GM10847 (cell line): Measurements from ENCODE around the gene CEACAM20.

Source experiments
- POLR2A ChIP-seq: IDR thresholded peaks from 2 replicates; pipeline ENCODE4 v1.6.1; 2011; ENCODE audit not compliant: insufficient read length; ENCODE audit errors: extremely low read depth

Gene CEACAM20

DNA sequence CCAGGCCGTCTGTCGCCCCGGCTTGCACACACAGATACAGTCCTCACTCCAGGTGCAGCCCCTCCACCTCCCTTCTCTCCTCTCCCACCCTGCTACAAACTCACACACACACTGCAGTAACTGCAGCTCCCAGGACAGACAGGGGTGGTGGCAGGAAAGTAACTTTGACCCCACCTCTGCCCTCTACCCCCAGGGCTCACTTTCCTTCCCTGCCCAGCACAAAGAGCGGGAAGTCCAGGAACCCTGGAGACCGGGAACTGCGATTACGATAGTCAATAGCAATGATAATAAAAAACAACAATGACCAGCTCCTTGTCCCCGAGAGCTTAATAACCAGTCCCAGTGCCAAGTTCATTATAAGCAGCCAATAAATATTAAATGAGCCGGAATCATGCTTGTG is at the start of gene CEACAM20:
CEACAM20 (minus strand) TSS at position 140 of the 400 bp plus-strand sequence. CDS start 166 bp downstream, outside the sequence.
- no peak for TF ChIP-seq POLR2A

DNA sequence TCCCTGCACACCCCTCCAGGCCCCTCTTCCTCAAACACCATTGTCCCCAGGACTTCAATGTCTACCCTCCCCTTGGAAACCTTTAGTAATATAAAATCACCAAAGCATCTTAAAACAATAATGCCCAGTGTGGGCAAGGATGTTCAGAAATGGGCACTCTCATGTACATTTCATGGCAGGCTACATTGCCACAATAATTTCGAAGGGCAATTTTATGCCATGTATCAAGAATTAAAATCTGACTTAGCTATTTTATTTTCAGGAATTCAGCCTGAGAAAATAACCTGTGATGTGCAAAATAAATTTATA is 48.0 kb upstream of the CEACAM20 start:
- no peak for TF ChIP-seq POLR2A

DNA sequence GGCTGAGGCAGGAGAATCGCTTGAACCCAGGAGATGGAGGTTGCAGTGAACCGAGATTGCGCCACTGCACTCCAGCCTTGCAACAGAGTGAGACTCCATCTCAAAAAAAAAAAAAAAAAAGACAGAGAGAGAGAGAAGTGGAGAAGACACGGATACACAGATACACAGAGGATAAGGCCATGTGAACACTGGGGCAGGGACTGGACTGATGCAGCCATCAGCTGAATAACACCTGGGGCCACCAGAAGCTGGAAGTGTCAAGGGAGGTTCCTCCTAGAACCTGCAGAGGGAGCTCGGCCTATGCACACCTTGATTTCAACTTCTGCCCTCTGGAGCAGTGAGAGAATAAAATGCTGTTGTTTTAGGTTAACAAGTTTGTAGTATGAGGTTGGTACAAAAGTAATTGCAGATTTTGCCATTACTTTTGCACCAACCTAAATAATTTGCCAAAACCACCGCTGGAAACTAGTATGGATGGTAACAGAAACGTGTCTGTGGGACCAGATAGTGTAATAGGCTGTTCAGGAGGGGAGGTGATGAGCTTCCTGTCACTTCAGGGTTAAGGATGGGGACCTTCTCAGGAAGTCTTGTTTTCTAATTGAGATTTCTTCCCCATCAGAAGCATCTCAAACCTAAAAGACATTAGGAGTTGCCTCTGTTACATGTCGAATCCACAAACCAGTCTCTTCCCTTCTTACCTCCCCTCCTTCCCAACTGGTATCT is 47.5 kb upstream of the CEACAM20 start:
- TF ChIP-seq POLR2A: no peak

DNA sequence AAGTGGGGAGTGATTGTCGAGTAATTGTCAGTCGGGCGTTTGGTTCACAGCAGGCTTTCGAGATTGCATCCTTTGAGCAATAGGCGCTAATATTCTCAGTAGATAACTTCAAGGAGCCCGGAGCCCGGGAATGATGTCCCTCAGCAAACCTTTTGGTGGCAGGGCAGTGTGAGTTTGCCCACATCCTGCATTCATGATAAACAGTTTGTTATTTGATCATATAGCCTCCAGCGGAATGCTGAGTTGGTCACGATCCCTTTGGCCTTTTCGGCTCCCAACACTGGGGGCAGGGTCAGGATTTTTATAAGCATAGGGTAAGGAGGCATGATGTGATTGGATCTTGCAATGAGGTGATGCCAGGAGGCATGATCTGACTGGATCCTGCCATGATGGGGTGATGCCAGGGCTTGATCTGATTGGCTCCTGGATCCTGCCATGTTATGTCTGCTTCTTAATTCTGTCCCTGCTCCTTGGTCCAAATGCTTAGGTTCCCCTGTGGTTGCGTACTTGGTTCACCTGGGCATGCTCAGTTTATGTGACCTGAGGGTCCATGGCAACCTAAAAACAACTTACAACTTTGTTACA is 45.7 kb upstream of the CEACAM20 start:
- no peak for TF ChIP-seq POLR2A

DNA sequence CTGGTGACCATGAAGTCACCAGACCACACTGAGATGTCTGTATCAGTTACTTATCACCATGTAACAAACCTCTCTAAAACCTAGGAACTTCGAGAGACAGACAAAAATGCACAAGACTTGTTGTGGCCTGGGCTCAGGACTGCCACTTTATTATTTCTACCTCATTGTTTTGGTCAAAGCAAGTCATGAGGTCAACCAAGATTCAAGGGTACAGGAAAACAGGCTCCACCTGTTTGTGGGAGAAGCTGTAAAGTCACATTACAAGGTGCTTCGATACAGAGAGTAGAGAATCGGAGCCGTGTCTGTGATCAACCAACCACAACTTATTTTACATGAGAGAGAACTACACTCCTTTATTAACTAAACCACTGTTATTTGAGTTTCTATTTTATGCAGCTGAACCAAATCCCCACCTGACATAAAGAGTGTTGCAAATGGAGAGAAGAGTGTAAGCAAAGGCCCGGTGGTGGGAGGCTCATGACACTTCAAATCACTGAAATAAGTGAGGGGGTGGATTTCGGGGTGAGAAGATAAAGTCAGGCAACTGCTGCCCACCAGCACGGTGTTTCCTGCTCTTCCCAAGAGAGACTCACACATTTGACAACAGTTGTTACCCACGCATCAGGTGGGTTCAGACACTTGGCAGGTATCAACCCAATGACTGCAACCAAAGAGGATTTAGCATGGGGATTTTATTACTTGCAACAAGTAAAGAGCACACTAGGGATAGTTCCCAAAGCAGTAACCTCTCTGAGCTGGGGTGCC is 44.9 kb upstream of the CEACAM20 start:
- no peak for TF ChIP-seq POLR2A

DNA sequence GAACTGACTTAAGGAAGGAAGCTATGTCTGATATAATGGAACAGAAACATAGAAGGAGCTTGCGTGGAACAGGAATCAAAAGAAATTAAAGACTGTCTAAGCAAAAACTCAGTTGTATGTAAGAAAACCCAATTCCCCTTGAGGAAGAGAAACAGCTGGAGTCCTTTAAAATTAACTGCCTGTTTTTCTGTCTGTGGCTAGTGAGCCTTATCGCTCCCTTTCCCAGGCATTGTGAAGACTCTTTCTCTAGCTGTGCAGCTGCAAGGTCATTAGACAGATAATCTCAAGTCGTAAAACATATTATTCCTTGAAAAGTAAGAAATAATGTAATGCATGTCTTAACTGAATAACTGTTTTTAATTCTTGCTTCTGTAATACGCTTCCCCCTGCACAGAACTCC is 44.2 kb upstream of the CEACAM20 start:
- no peak for TF ChIP-seq POLR2A

DNA sequence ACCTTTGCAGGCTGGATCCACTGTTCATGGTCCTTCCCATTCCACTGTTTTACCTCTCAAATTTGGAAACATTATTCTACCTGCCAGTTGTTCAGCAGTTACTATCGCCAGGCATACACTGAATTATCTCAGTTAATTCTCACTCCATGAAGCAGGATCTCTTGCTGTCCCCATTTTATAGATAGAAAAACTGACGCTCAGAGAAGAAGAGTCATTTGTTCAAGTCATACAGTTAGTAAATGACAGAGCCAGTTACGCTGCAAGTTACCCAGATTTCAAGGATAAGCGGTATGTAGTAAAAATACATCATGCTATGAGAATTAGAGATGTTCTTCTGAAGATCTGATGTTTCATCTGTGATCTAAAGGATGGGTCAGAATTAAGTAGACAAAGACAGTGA is 43.7 kb upstream of the CEACAM20 start:
- no peak for TF ChIP-seq POLR2A

DNA sequence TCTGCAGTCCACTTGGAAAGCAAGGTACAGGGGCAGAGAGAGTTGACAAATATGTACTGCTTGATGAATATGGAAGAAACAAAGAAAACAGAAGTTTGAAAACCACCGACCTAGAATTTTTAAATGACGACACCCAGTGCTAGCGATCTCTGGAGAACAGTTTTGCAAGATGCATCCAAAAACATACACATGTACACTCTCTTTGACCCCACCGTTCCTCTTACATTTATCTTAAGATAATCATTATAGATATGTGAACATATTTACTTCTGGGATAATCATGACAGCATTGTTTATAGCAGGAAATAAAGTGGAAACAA is 43.1 kb upstream of the CEACAM20 start:
- no peak for TF ChIP-seq POLR2A

DNA sequence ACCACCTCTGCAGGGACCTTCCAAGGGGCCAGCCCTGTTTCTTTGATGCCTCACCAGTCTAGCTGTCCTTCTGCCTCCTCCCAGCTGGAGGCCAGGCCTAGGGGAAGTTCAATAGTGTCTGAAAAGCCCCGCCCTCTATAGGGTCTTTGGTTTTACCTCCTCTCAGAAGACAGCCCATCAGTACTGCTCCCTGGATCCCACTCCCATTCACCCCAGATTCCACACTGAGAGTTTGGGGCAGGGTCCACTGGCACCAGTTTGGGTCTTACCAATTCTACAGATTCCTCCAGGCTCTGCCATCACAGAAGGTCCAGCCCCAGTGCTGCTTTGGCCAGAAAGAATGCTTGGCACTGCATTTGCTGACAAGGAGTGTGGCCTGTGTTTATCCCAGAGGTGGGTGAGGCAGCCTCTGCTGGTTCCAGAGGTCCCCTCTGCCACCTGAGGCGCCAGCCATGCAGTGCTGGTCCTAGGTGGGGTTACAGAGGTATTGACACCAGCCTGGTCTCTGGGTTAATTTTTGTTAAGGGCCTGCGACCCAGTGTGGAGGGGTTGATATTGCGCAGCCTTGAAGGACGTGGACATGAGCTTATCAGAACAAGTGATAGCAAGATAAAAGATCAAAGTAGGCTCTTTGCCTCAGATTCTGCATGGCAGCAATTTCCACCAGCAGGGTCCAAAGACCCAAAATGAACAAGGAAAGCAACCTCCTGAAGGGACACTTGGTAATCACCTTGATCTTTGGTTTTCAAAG is 42.5 kb upstream of the CEACAM20 start:
- no peak for TF ChIP-seq POLR2A

DNA sequence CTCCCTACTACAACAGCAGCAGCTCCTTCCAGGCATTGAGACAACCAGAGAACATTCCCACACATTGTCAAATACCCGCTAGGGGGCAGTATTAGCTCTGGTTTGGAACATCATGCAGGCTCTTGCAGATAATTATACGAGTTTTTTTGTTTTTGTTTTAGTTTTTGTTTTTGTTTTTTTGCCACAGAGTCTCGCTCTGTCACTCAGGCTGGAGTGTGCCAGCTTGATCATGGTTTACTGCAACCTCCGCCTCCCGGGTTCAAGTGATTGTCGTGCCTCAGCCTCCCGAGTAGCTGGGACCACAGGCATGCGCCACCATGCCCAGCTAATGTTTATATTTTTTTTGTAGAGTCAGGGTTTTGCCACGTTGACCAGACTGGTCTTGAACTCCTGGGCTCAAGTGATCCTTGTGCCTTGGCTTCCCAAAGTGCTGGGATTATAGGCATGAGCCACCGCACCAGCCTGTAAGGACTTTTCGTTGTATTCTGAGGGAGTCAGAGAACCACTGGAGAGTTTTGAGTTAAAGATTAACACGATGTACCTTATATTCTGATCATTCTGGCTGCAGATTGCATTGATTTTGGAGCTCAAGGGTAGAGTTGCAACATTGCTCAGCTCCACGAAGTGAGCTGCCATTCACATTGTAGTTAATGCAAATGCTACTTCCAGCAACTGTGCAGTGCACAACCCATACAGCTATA is 41.7 kb upstream of the CEACAM20 start:
- TF ChIP-seq POLR2A: no peak

DNA sequence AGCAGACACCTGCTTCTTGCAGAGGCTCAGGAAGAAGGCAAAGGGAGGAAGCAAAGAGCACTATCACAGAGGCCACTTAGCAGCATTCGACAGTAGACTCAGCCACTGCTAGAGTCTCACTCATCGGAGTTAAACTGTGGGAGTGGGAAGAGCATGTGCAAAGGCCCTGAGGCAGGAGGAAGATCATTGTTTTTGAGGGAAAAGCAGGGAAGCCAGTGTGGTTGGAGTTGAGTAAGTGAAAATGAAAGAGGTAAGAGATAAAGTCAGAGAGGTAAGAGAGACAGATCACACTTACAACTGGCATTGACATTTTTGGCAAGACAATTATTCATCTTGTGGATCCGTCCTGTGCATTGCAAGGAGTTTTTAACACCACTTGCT is 41.1 kb upstream of the CEACAM20 start:
- TF ChIP-seq POLR2A: no peak

DNA sequence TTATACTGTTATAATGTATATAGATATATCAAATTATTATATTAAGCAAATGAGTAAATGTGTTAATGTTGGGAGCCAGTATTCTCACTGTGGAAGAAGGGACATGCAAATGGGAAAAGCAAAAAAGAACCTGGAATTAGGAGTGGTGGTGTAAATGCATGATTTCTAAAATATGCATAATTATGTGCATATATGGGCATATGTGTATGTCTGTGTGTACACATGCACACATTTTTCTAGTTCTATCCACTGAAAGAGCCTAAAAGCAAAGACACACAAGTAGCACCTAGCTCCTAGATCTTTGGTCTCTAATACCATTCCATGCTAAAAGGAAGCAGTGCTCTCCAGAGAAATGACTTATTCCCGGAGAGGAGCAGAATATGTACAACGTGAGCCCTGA is 38.3 kb upstream of the CEACAM20 start:
- no peak for TF ChIP-seq POLR2A

DNA sequence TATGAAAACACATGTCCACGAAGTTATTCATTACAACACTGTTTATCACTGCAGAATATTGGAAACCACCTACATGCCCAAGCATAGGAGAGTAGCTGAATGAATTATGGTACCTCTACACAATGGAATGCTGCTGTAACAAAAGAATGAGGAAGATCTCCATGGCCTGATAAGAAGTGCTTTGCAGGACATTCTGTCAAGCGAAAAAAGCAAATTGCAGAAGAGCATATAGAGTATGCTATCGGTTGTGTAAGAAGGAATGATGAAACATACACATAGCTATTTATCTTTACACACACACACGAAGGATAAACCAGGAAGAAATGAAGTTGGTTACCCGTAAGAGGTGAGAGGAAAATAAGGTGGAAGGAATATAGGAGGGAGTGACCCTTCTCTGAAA is 37.5 kb upstream of the CEACAM20 start:
- no peak for TF ChIP-seq POLR2A

DNA sequence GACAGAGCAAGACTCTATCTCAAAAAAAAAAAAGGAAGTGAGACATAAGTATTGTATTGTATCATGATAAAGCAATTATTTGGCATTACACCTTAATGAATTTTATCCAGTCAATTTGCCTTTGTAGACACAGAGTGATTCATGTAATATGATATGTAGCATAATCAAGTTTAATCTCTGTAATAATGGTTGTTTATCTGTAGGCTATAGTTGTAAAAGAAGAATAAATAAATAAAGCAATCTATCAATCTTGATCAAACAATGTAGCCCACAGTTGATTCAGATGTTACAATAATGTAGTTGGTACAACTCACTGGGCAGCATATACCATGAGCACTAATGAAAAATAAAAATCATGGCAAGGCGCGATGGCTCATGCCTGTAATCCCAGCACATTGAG is 28.5 kb upstream of the CEACAM20 start:
- no peak for TF ChIP-seq POLR2A

DNA sequence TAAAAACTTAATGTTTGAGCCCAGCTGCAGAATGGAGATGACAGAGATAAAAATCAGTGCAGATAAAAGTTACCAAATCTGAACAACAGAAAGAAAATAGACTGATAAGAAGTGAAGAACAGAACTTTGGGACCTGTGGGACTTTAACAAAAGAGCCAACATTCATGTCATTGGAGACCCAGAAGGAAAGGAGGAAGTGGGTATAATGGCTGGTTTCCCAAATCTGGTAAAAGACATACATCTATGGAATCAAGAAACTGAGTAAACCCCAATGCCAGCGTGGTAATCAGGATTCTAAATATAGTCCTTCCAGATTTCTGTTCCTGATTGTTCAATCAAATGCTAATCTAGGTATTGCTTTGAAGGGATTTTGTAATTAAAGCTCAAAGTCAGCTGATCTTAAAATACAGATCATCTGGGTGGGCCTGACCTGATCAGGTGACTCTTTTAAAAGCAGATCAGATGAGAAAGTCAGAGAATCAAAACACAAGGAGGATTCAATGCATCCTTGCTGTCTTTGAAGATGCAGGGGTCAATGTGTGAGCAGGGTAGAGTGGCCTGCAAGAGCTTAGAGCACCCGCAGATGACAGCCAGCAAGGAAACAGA is 25.3 kb upstream of the CEACAM20 start:
- no peak for TF ChIP-seq POLR2A

DNA sequence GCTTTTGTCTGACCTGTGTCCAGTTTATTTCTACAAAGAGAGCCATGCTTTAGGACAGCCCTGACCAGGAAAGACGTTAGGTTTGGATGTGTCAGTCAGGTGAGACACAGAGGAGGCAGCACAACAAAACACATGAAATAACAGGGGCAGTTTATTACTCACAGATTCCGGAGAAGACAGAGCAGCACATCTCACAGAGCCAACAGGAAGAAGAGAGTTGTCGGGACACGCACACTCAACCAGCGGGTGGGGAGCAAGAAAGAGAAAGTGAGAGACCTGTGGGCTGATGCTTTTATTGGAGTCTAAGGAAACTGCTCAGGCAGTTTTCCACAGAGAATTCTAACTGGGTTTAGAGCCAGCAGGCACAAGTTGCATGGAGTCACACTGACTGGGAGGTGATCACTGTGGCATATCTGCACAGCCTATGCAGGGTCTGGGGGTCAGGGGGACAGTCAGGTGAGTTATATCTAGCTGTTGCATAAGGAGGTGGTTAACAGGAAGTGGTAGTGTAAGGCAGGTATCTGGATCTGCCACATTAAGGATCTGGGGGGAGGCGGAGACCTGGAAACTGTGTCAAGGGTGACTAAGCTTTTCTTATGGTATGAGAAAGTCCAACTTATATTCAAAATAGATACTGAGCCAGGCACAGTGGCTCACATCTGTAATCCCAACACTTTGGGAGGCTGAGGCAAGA is 24.1 kb upstream of the CEACAM20 start:
- no peak for TF ChIP-seq POLR2A
